MCF 10A (cell line): ENCODE results near the gene CHST11. TPM values are rescaled to one million over a fixed set of nuclear protein-coding genes. Genes with fewer than 3 reads are reported as not detected.

Experiments
- BruUV-seq: library from RNA; stranded (reverse); fragments of 400-500 nt; replicated peaks from 2 replicates; lab custom pipeline; 2021; lab: Mats Ljungman, UMichigan
- CTCF ChIA-PET: fragments of 300-600 bp; sonication (Branson Sonifier 250); formaldehyde crosslinking; extraction: SDS; loops from one replicate; lab custom pipeline; 2021; ENCODE audit warnings: antibody characterized with exemption, inconsistent platforms; lab: Yijun Ruan, JAX
- POLR2A ChIA-PET: fragments of 300-600, 350-650 bp; sonication (Branson Sonifier 250); formaldehyde crosslinking; extraction: SDS; loops from one replicate; lab custom pipeline; 2020; ENCODE audit warnings: antibody characterized with exemption, inconsistent platforms; lab: Yijun Ruan, JAX
- DNase-seq: peaks from one replicate; pipeline ENCODE4 v3.0.0-alpha.2; 2018; ENCODE audit not compliant: unreplicated experiment
- H3K27ac Mint-ChIP-seq: one replicate; pipeline ENCODE4 v1.8.0; 2022; ENCODE audit warnings: mild to moderate bottlenecking, low read depth, mixed read lengths; ENCODE audit not compliant: unreplicated experiment
- H3K27me3 Mint-ChIP-seq: one replicate; pipeline ENCODE4 v1.8.0; 2022; ENCODE audit warnings: mixed read lengths; ENCODE audit not compliant: insufficient read depth, unreplicated experiment
- H3K36me3 Mint-ChIP-seq: one replicate; pipeline ENCODE4 v1.8.0; 2022; ENCODE audit warnings: mild to moderate bottlenecking, moderate library complexity, mixed read lengths; ENCODE audit not compliant: insufficient read depth, unreplicated experiment
- H3K4me1 Mint-ChIP-seq: one replicate; pipeline ENCODE4 v1.8.0; 2022; ENCODE audit warnings: mixed read lengths; ENCODE audit not compliant: insufficient read depth, unreplicated experiment
- H3K4me3 Mint-ChIP-seq: one replicate; pipeline ENCODE4 v1.8.0; 2022; ENCODE audit warnings: mild to moderate bottlenecking, moderate library complexity, mixed read lengths; ENCODE audit not compliant: unreplicated experiment
- H3K9me3 Mint-ChIP-seq: one replicate; pipeline ENCODE4 v1.8.0; 2022; ENCODE audit warnings: mixed read lengths; ENCODE audit not compliant: unreplicated experiment
- intact Hi-C: fragments of 100-400 bp; cut with micrococcal nuclease; formaldehyde crosslinking; loops from 2 replicates; pipeline ENCODE4 v1.14.1; 2022
- total RNA-seq: library from RNA; stranded (reverse); gene quantifications from 2 replicates; pipeline ENCODE4 v1.2.3, GENCODE V29; 2022
- TF ChIP-seq, protein P1 (sequence below): fragments of 200-600 bp; IDR thresholded peaks from one replicate; pipeline ENCODE4 v1.8.0; 2022; ENCODE audit warnings: antibody characterized with exemption, mild to moderate bottlenecking; ENCODE audit not compliant: unreplicated experiment

The CHST11 gene
- total RNA-seq, 1 experiment from 2014 or later, result 5.3 TPM

GRCh38 chr12:104490186-104490585 is 33.4 kb downstream of the CHST11 start:
- Mint-ChIP-seq H3K9me3 (no peaks in the 10 kb centered on the region), H3K27me3 (no peaks in the 10 kb centered on the region), H3K36me3 (no peaks in the 10 kb centered on the region), H3K4me1 (no peaks in the 10 kb centered on the region), H3K27ac (no peak overlapping the region), H3K4me3 (no peak overlapping the region)
- CTCF ChIA-PET, result no interaction called here
- intact Hi-C loops, result no loop called here
- BruUV-seq, result no TSS peak
- POLR2A ChIA-PET, result no interaction called here
- TF ChIP-seq, protein P1, sequence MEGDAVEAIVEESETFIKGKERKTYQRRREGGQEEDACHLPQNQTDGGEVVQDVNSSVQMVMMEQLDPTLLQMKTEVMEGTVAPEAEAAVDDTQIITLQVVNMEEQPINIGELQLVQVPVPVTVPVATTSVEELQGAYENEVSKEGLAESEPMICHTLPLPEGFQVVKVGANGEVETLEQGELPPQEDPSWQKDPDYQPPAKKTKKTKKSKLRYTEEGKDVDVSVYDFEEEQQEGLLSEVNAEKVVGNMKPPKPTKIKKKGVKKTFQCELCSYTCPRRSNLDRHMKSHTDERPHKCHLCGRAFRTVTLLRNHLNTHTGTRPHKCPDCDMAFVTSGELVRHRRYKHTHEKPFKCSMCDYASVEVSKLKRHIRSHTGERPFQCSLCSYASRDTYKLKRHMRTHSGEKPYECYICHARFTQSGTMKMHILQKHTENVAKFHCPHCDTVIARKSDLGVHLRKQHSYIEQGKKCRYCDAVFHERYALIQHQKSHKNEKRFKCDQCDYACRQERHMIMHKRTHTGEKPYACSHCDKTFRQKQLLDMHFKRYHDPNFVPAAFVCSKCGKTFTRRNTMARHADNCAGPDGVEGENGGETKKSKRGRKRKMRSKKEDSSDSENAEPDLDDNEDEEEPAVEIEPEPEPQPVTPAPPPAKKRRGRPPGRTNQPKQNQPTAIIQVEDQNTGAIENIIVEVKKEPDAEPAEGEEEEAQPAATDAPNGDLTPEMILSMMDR, result no peak
- no peak for DNase-seq

DNA sequence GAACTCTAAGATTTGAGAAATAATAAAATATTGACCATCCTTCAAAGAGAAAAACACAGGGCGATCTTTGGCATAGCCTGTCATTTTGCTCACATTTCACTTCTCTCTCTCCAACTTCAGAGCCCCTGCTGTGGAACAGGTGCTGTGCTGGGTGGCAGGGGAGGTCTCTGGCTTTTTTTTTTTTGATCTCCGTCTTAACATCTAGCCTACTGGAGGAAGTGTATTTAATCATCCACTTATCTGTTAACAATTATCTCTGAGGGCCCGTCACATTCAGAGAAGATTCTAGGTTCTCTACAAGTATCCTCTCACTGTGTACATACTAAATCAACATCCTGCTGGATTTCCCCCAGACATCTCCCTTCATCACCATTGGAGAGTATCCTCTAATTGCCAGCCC is 34.1 kb downstream of the CHST11 start:
- H3K4me3 Mint-ChIP-seq, result no peak overlapping the region
- TF ChIP-seq, protein P1, result no peak
- no peaks in the 10 kb centered on the region for H3K27me3 Mint-ChIP-seq
- CTCF ChIA-PET, result no interaction called here
- POLR2A ChIA-PET, result no interaction called here
- no peak for DNase-seq
- BruUV-seq, result no TSS peak
- no peaks in the 10 kb centered on the region for H3K9me3 Mint-ChIP-seq
- H3K4me1 Mint-ChIP-seq, result no peaks in the 10 kb centered on the region
- no peaks in the 10 kb centered on the region for H3K36me3 Mint-ChIP-seq
- no peak overlapping the region for H3K27ac Mint-ChIP-seq
- intact Hi-C loops, result no loop called here

DNA sequence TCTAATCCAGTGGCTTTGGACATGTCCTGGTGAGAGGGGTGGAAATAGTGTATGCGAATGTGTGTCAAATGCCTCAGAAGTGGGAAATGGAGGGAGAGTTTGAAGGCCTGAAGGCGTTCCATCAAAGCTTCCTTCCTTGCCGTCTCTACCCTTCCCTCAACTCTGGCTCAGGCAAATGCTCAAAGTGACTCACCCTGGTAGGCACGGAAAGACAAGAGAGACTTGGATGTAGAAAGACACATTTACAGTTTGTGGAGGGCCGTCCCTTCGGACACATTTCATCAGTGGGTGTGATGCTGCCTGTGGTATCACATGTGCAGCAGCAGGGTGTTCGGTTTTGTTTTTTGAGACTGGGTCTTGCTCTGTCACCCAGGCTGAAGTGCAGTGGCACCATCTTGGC is 36.7 kb downstream of the CHST11 start:
- TF ChIP-seq, protein P1, result no peak
- H3K27ac Mint-ChIP-seq, result no peak overlapping the region
- POLR2A ChIA-PET, result interaction anchor here (0.6 kb wide), 1 partner anchor 537 kb away, joined by 4 read pairs; no protein-coding TSS in a partner anchor
- no peak for DNase-seq
- no peaks in the 10 kb centered on the region for H3K27me3 Mint-ChIP-seq
- no peaks in the 10 kb centered on the region for H3K36me3 Mint-ChIP-seq
- BruUV-seq, result no TSS peak
- H3K9me3 Mint-ChIP-seq, result no peaks in the 10 kb centered on the region
- no peak overlapping the region for H3K4me3 Mint-ChIP-seq
- no peaks in the 10 kb centered on the region for H3K4me1 Mint-ChIP-seq
- intact Hi-C loops, result no loop called here
- CTCF ChIA-PET, result interaction anchor here (0.6 kb wide), 2 partner anchors 1330 to 1580 kb away, joined by 3 read pairs; no protein-coding TSS in a partner anchor

- Mint-ChIP-seq H3K4me1 (no peaks in the 10 kb centered on the region), H3K27ac (no peak overlapping the region), H3K36me3 (no peaks in the 10 kb centered on the region), H3K27me3 (no peaks in the 10 kb centered on the region), H3K4me3 (no peak overlapping the region), H3K9me3 (no peaks in the 10 kb centered on the region)
- no TSS peak for BruUV-seq
- DNase-seq, result no peak
- TF ChIP-seq, protein P1, result no peak
- POLR2A ChIA-PET, result interaction anchor here (0.7 kb wide), 1 partner anchor 1700 kb away, joined by 4 read pairs; no protein-coding TSS in a partner anchor
- intact Hi-C loops, result no loop called here
- CTCF ChIA-PET, result interaction anchor here (0.6 kb wide), 1 partner anchor 478 kb away, joined by 3 read pairs; no protein-coding TSS in a partner anchor
Observed at GRCh38 chr12:104494137-104494792, 37.5 kb downstream of the CHST11 start.
